HCT116 (cell line): ENCODE data around the gene KIF26B.

ENCODE experiments used
- CTCF ChIP-seq, 3 experiments: fragments of 200-600 bp in 1 of 3; sonication (generic) in 1 of 3; IDR thresholded peaks in 2 of 3; conservative IDR thresholded peaks in 1 of 3; 2 replicates each; pipeline ENCODE4 v1.5.1; 2012 to 2017; ENCODE audit warnings: low read depth in 2 of 3, low read length in 2 of 3, antibody characterized with exemption in 1 of 3, borderline replicate concordance in 1 of 3, control low read depth in 1 of 3, mild to moderate bottlenecking in 1 of 3, mixed read lengths in 1 of 3, mixed run types in 1 of 3, moderate library complexity in 1 of 3; ENCODE audit not compliant: insufficient read depth in 1 of 3
- EGR1 ChIP-seq: IDR thresholded peaks from 2 replicates; pipeline ENCODE4 v1.6.1; 2012; ENCODE audit warnings: low read depth
- ELF1 ChIP-seq: IDR thresholded peaks from 2 replicates; pipeline ENCODE4 v1.6.1; 2012; ENCODE audit warnings: low read depth, borderline replicate concordance
- EZH2 ChIP-seq: fragments of 200-600 bp; sonication (generic); IDR thresholded peaks from 2 replicates; pipeline ENCODE4 v1.6.1; 2017; ENCODE audit warnings: antibody characterized with exemption, mixed run types
- POLR2A ChIP-seq: IDR thresholded peaks from 2 replicates; pipeline ENCODE4 v1.7.0; 2011; ENCODE audit warnings: borderline replicate concordance; ENCODE audit not compliant: insufficient read depth, insufficient read length; ENCODE audit errors: extremely low read depth
- POLR2AphosphoS5 ChIP-seq: IDR thresholded peaks from 2 replicates; pipeline ENCODE4 v1.6.1; 2011; ENCODE audit warnings: mild to moderate bottlenecking, low read depth, low read length, moderate library complexity
- RAD21 ChIP-seq: IDR thresholded peaks from 2 replicates; pipeline ENCODE4 v1.6.1; 2012; ENCODE audit warnings: low read depth, mild to moderate bottlenecking
- REST ChIP-seq: IDR thresholded peaks from 2 replicates; pipeline ENCODE4 v1.6.1; 2012; ENCODE audit warnings: low read depth
- ZBTB33 ChIP-seq: IDR thresholded peaks from 2 replicates; pipeline ENCODE4 v1.6.1; 2011; ENCODE audit warnings: mild to moderate bottlenecking, low read length, moderate library complexity; ENCODE audit not compliant: insufficient replicate concordance; ENCODE audit errors: extremely low read depth
- ZFX ChIP-seq: fragments of 450-650 bp; IDR thresholded peaks from 2 replicates; pipeline ENCODE4 v1.6.1; 2017

- TF ChIP-seq CTCF (IDR thresholded peaks at IDR 0.05 in 2 of 3, conservative IDR thresholded peaks at IDR 0.05 in 1 of 3; ENCODE audit: borderline replicate concordance in 1 of 3, insufficient read depth in 1 of 3, low read depth in 2 of 3, low read length in 2 of 3) (no peak), EZH2 (no peak), POLR2AphosphoS5 (no peak), REST (no peak), ZFX (no peak), EGR1 (no peak), RAD21 (no peak), ZBTB33 (no peak), POLR2A (no peak), ELF1 (no peak)
These were observed 210.6 kb downstream of the KIF26B start for GRCh38 chr1:245365095-245366020.
